GM12874 (cell line): Measurements from ENCODE around the gene VAC14.

Experiments used
- CTCF ChIP-seq: IDR thresholded peaks from 2 replicates; pipeline ENCODE4 v1.5.1; 2011; ENCODE audit warnings: low read depth, mild to moderate bottlenecking, control low read depth, low read length, moderate library complexity; ENCODE audit not compliant: insufficient read depth

Gene VAC14

DNA sequence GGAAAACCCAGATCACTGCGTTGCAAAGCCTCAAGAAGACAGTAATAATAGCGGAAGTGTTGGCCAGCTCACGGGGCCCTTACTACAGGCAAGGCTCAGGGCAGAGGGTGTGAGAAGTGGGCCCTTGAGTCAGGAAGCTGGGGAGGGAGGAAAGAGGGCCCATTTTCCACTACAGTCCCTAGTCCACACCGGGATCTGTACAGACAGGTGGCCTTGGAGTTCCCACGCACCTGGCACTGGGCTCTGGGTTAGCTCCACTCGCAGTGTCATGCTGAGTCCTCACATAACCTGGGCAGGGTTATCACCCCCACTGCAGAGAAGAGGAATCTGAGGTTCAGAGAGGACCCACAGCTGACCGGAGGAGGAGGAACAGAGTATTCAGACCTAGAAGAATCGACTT is 98.3 kb downstream of the VAC14 start:
- TF ChIP-seq CTCF, result no peak

GRCh38 chr16:70701998-70702397 is 99.0 kb downstream of the VAC14 start:
- TF ChIP-seq CTCF, result no peak

DNA sequence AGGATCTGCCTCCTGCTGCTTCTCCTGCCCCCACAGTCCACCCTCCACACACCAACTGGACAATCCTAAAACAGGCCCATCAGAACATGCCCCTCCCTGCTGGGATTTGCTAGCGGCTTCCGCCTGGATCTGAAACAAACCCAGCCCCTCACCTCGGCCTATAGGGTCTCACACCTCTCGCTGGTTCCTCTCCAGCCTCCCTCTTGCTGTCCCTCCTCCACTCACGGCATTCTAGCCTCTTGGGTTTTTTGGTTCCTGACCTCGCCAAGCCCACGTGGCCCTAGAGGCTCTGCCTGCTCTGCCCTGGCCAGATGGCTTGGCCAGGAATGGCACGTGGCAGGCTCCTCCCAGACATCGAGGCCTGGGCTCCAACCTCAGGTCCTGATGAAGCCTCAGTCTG is 99.4 kb downstream of the VAC14 start:
- TF ChIP-seq CTCF, result no peak

- no peak for TF ChIP-seq CTCF
Observed at GRCh38 chr16:70701036-70701435, 99.9 kb downstream of the VAC14 start.

DNA sequence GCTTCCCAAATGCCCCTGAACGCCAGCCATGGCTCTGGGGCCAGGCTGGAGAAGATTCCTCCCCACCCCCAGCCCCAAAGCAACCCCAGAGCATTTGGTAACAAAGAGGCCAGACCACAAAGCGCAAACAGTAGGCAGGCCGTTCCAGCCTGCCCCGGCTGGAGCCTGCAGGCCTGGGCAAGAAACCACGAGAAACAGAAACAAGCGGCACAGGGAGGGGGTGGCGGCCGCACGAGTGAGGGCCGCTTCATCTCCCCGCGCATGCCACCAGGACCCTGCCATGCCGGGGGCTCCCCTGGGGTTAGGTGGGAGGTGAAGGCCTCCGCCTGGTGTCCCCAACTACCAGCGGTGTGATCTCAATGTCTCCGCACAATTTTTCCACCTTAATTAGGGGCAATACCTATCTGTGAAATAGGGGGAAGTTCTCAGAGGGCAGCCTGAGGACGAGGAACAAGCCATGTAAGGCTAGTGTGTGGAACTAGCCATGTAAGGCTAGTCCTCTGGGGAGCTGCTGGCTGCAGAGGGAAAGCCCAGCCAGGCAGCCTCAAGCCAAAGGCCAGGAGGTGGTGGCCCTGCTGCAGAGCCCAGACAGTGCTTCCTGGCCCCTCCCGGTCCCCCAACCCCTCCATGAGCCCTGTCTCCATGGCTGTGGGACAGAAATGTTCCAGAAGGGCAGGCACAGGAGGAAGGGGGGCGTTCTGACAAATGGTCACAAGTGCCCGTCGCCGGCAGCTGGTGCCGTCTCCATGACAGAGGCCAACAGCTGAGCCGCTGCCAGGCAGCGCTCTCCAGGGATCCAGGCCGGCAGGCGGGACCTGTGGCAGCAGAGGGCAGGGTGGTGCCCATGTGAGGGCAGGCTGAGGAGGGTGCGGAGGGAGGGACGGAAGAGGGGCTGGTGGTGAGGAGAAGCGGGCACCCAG is 100.6 kb downstream of the VAC14 start:
- no peak for TF ChIP-seq CTCF

DNA sequence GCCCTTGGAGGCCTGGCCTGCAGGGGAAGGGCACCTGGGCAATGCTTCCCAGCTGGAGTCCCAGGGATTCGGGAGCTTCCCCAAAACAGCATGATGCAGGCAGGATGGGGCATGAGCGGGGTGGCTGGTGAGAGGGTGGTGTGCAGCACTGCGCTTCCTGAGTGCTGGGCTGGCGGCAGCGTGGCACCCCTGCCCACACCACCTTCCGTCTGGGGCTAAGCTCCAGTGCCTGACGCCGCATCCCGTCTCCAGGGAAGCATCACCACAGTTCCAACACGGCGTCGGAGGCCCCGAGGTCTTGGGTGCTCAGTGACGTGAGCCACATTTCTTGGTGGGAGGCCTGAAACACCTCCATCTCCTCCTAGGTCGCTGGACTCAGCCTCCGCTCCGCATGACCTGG is 101.3 kb downstream of the VAC14 start:
- no peak for TF ChIP-seq CTCF

GRCh38 chr16:70698901-70699300 is 102.1 kb downstream of the VAC14 start:
- no peak for TF ChIP-seq CTCF
